GM18498 (cell line): ENCODE data around the gene ZNF341.

ENCODE experiments used
- ATAC-seq: cut with Tn5 transposase; IDR thresholded peaks from one replicate; pipeline ENCODE4 v1.9.1; 2021; ENCODE audit warnings: mild to moderate bottlenecking, moderate library complexity; ENCODE audit not compliant: unreplicated experiment

The ZNF341 gene

GRCh38 chr20:33701629-33702450 lies 30.0 kb upstream of the ZNF341 start:
- no peak for ATAC-seq

DNA sequence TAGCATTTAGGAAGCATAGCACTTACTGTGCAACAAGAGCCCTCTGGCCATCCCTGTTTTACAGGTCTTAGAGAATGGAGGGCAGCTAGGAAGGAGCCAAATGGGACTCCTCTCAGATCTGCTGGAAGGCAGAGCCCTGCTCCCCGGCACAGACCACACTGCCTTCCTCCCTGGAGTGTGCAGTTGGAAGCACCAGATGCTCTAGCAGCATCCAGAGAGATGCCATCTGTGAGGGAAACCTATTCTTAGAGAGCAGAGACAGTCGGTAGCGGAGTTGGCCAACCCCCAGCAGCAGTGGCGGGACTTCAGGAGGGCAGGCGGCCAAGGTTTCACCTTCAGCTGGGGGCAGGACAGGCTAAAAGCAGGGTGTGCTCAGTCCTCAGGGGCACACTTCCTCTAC lies 28.9 kb upstream of the ZNF341 start:
- ATAC-seq, result no peak

- no peak for ATAC-seq
These were observed 28.2 kb upstream of the ZNF341 start for GRCh38 chr20:33703498-33704137.

- ATAC-seq, result no peak
These were observed 27.4 kb upstream of the ZNF341 start for GRCh38 chr20:33704197-33704924.

GRCh38 chr20:33707668-33708067 lies 24.1 kb upstream of the ZNF341 start:
- ATAC-seq, result no peak

DNA sequence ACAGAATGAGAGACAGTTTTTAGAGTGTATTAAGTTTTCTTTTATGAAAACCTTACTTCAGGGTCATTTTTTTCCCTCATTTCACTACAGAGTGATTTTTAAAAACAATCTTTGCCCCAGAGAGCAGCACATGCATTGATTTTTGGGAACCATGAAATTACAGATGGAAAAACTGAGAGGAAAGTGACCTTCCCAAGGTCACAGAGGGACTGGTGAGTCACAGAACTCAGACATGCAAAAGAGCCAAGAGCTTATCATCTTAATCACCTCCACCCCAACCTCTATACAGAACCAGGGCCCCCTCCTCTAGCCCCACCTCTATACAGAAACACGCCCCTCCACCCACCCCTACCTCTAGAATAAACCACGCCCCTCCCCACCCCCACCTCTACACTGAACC lies 22.4 kb upstream of the ZNF341 start:
- ATAC-seq, result no peak

- no peak for ATAC-seq
These were observed 21.8 kb upstream of the ZNF341 start for GRCh38 chr20:33709905-33710541.

DNA sequence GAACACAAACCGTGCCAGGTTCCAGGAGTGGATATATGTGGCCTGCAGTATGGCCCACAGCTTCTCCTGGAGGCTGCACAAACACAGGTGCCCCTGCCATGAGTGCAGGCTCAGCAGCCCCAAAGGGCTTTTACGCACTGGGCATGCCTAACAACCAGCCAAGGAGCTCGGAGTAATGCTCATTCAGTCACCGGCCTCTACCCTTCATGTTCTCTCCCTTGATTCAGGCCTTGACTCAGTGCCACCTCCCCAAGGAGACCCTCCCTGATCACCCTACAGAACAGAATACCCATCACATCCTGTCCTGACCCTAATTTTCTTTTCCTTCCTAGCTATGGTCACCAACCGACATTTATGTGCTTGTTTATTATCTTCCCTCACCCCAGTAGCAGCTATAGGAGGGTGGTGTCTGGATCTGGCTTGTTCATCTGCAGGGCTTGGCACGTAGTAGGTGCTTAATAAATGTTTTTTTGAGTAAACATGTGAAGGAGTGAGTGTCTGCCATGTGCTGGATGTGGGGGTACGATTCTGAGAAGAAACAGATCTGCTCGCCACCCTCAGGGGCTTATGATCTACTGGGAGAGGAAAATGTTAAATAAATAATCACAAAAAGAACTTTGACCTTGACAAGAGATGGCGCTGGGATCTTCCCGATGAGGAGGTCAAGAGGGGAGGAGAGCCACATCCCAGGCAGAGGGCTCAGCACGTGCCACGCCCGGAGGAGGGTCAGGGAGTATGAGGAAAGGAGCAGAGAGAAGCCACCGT lies 20.9 kb upstream of the ZNF341 start:
- no peak for ATAC-seq

DNA sequence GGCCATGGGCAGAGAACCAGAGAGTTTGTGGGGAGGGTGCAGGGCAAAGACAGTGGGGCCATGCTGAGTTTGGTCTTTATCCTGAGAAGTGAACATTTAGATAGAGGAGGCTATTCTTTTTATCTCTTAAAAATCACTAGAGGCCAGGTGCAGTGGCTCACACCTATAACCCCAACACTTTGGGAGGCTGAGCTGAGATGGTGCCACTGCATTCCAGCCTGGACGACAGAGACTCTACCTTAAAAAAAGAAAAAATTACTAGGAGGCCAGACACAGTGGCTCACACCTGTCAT lies 20.4 kb upstream of the ZNF341 start:
- no peak for ATAC-seq

GRCh38 chr20:33713865-33714367 lies 17.9 kb upstream of the ZNF341 start:
- ATAC-seq, result no peak

DNA sequence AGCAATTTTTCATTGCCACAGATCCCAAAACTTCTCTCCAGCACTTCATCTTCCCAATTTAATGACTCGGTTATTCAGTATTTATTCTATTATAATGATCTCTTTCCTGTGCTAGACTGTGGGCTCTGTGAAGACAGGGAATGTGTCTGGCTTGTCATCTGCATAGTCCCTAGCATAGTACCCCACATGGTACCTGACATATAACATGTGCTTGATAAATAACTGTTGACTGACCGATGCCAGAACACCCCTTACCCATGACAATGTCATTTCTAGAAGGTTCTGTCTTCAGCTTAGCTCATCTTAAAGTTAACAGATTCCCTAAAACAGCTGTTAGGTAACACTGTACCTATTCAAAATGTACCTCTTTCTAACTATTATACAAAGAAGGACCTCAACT lies 15.3 kb upstream of the ZNF341 start:
- no peak for ATAC-seq

- ATAC-seq, result no peak
These were observed 12.4 kb upstream of the ZNF341 start for GRCh38 chr20:33719277-33719988.

GRCh38 chr20:33719989-33720709 lies 11.6 kb upstream of the ZNF341 start, which contains the start of gene PXMP4:
TSS of gene PXMP4 (minus strand) at chr20:33720310. CDS start at chr20:33720207, 103 bp downstream.
- ATAC-seq, result peak; percentile 96

GRCh38 chr20:33721391-33722140 lies 10.2 kb upstream of the ZNF341 start:
- no peak for ATAC-seq

GRCh38 chr20:33724439-33725094 lies 7.2 kb upstream of the ZNF341 start:
- no peak for ATAC-seq

DNA sequence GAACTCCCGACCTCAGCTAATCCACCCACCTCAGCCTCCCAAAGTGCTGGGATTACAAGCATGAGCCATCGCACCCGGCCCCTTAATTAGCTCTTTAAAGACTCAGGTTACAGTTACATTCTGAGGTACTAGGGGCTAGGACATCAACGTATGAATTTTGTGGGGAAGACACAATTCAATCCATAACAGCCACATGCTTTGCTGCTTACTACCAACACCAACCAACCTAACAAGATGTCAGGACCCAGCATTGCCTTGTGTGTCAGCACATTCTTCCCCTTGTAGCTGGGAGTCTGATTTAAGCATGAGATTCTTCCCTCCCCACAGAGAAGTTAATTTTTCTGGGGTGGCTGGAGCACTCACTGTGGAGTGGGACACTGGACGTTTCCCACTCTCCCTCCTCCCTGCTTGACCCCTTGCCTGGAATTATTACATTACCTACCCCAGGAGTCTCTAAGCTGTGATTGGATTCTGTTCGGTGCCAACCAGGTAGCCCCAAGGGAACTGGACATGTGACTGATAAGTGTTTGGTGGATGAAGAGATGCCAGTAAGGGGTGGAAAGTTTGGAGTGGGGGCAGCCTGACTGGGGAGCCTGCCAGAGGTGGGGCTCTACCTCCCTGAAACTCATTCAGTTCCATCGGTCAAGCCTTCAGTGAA lies 6.1 kb upstream of the ZNF341 start:
- ATAC-seq, result no peak

- ATAC-seq, result no peak
These were observed 4.7 kb upstream of the ZNF341 start for GRCh38 chr20:33727115-33727479.

GRCh38 chr20:33727806-33728205 lies 4.0 kb upstream of the ZNF341 start:
- ATAC-seq, result no peak
